Activated CD8-positive, alpha-beta memory T cell treated with anti-CD3 and anti-CD28 coated beads for 48 hours (primary cell): ENCODE results near the gene KRT38.
"Not testable (repeated sequence)": the region's sequence is repeated elsewhere in the genome, so short reads cannot be mapped to it uniquely, and the experiment has no call there.

Source experiments
- DNase-seq, 3 experiments: peaks; one replicate each; pipeline ENCODE4 v3.0.0-alpha.2; 2020; ENCODE audit warnings: low read depth in 2 of 3, low spot score in 2 of 3

Gene KRT38

DNA sequence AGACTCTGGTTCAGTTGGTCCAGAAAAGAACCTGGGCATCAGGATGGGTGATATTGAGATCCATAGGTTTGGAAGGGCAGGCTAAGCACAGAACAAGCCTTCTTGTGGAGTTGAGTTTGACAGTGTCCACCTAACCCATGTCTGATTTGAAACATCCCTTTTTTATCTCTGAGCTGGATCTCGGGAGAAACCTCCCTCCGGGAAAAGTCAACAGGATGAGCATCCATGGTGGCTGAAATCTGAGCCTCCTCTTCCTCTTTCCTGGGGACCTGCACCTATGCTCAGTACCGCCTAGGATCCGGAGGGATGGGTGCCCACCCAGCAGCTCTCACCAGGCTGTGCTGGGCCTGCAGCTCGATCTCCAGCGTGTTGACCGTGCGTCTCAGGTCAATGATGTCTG lies 23.0 kb upstream of the KRT38 start:
- DNase-seq: no peak

DNA sequence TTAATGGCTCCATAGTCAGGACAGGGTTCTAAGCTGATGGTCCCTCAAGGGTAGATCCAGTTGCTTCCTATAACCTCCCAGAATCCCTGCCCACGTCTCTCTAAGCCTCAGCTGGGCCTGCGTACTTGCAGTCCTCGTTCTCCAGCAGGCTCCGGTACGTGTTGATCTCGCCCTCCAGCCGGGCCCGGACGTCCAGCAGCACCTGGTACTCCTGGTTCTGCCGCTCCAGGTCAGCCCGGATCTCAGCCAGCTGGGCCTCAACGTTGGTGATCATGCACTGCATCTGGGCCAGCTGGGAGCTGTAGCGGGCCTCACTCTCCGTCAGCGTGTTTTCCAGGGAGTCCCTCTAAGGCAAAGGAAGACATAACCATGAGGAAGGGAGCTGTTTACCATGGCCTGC lies 21.9 kb upstream of the KRT38 start:
- no peak for DNase-seq

DNA sequence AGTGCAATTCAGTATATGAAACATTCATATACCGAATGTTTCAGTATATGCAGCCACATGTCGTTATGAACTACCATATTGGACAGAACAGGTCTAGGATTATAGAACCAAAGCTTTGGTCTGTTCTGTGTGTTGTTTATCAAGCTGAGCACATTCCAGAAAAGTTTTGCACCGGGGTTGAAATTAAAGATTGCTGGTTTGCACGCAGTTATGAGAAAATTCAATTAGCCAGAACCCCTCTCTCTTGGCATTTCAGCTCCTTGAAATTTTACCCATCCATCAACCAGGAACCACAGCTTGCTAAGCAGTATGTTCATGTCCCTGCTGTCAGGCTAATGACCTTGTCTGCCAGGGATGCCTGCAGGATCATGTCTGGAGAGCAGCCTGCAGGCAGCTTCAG lies 16.9 kb upstream of the KRT38 start:
- no peak for DNase-seq

DNA sequence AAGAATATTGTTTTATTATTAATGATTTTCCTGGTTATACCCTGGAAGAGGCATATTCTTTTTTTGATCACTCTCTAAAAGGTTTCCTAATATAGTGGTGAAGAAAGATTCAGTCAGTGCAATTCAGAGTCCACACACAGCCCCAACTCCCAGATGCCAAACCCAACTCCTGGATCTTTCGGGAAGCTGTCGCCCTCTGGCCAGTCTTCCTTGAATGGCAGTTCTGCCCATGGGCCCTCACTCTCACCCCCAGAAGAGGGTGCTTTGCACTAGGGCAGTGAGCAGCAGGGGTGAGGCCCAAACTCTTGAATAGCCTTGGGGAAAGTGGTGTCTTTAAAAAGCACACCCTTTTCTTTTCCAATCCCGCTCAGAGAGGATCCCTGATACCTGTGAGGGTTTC lies 15.4 kb upstream of the KRT38 start:
- no peak for DNase-seq

DNA sequence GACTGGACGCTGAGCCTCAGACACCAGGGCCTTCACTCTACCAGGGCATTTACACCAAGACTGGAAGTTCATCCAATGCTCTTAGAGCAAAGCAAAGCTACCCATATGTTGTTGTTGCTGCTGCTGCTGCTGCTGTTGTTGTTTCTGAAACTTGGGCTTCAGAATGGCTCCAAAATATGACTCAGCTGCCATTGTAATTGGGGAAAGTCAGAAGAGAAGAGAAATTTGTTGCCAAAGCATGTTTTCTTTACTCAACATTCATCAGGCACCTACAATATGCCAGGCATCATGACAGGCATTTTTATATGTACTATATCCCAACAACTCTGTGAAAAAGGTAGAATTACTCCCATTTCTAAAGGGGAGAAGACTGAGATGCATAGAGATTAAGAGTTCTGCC lies 14.5 kb upstream of the KRT38 start:
- DNase-seq: no peak

DNA sequence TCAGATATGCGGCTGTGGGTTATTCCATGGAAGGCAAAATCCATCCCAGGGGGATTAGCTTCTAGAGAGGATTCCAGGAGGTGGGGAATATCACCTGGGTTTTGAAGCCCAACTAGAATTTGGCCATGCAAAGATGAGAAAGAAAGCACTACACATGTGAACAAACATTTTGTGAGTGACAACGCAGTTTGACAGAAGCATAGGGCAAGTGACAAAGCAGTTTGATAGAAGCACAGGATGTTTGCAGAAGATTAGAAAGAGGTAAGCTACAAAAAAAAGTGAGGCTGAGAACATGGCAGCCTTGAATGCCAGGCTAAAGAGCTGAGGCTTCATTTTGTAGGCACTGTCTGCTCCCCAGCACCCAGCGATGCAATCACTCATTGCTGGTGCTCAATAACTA lies 12.3 kb upstream of the KRT38 start:
- no peak for DNase-seq

DNA sequence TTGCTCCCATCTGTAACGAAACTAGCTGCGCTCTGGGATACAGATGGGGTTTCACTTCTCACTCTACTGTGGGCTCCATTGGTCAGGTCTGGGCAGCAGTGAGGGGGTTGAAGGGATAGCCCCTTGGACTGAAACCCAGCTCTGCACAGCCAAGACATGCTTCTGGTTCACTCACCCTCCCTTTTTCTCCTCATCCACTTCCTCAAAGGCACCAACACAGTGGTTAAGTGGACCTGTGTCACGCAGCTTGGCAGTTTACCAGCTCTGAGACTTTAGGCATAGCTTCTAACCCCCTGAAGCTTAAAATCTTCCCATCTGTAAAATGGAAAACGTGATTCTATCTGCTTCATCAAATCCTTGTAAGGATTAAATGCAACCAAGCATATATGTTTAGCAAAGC lies 11.5 kb upstream of the KRT38 start:
- no peak for DNase-seq

DNA sequence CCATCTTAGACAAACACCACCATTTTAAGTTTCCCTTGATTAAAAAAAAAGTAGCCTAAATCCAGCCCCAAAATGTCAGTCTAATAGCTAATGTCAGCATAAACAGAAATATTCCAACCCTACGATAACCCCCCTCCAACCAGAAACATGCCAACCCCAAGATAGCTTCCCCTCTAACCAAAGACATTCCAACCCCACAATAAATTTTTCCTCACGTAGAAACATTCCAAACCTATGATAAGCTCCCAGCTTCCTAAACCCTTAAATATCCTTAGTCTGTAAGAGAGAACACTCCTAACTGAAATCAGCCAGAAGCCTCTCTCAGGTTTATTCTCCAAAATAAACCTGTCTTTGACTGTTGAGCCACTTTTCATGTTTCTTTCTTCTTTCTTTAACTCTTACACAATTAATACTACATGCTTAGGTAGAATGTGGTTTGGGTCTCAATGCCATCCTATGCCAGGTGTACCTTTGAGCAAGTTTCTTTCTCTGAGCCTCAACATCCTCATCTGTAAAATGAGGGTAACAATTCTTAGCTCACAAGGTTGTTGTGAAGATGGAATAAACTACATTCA lies 10.5 kb upstream of the KRT38 start:
- DNase-seq: no peak

DNA sequence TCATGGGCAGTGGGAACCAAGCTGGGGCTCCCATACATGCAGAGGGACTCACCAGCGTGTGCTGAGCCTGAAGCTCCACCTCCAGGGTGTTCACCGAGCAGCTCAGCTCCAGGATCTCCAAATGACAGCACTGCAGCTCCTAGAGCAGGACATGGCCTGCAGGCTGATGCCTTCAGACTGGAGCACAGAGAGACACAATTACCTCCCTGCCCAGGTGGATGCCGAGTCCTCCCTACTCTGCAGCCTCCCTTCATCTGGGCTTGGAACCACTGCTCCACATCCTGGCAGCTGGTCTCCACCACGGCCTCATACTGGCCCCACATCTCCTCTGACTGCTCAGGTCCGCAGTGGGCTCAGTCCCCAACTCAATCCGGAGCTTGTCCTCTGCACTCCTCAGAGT lies 8.2 kb upstream of the KRT38 start:
- no peak for DNase-seq

DNA sequence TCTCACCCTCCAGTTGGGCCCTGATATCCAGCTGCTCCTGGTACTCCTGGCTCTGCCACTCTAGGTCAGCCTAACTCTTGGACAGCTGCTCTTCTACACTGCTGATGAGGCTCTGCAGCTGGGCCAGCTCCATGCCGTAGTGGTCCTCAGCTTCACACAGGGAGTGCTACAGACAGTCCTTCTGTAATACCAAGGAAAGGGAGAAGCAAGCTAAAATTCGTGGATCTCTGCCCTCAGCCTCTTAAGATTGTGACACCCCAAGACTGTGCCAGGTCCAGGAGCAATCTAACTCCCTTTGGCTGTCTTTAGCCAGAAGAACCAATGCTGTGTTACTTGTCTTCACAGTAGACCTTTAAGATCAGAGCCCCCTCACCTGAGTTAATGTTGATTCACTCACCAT lies 7.7 kb upstream of the KRT38 start:
- no peak for DNase-seq

DNA sequence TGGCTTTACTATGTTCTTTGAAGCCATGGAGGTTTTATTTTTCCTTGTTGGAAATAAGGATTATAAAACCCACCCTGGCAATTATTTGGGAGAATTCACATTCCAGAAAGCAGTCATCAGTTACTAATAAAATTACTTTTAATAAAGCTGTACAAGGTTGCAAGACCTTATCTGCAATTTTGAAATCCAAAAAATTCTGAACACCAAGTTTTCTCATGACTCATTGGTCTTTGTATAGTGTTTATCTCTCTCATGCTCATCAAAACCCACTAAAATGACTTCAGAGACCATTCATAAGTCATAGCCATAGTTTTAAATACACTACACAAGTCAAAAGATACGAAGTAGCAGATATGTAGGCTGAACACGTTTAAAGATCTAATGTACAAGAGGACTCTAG lies 6.0 kb upstream of the KRT38 start:
- no peak for DNase-seq

DNA sequence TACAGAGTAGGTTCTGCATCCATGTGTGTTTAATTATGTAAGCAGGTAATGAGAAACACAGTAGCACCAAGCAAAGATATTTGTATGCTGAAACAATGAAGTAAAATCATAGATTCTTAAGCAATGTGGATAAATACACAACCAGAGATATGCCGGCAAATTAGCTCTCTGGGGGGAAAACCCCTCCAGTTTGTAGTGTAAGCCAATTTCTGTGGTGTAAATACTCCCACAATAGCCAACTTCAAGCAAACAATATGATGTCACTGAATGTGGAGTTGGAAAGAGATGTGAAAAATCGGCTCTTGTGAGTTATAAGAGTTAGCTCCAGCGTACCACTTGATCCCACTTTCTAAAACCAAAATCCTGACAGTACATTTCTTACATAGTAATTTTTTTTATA lies 3.9 kb upstream of the KRT38 start:
- DNase-seq: no peak

DNA sequence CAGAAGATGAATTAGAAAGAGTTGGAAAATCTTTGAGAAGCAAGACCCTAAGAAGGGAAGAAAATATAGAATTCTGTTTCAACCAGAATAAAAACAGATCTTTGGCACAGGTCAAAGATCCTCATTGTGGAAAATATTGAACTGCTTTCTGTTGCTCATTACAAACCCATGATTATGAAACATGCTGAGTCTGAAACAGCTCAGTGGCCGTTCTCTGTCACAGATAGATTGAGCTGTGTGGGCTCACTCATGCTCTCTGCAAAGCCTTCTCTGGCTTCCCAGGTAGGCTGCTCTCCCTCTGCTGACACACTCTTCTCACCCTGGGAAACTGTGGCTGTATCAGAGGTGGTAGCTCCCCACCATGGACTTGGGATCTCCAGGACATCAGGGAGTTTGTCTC lies 3.4 kb upstream of the KRT38 start:
- DNase-seq: no peak

DNA sequence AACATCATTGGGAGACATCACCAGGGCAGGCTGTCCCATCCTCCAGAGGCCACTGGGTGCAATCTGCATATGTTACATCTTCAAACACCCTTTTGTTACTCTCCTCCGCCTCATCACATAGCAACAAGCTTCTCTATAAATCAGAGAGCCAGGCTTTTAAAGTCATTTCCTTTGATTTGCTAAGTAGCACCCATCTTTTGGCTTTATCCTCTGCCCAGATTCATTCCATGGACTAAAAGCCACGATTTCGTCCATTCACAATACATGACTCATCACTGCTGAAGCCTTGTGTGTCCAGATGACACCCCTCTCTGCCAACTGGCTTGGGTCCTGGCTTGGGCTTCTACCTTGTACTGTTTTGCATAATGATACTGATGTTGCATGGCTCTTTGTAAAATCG lies 2.0 kb upstream of the KRT38 start:
- DNase-seq: no peak

DNA sequence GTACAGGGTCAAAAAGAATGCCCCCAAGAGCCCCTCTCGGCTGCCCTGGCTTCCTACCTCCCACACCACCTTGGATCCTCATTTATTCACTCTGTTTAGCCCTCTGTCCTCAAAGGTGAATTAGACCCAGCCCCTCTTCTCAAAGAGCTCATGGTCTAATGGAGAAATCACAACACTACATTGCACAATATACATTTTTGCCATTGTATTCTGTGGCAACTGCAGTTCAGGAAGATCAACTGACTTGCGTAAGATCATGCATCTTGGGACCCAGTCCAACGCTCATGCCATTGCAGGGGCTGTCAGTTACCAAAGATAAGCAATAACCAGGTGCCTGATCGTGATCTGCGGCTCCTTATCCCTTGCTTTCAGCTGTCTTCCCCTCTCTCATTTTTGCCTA lies 1.4 kb downstream of the KRT38 start:
- DNase-seq: no peak

DNA sequence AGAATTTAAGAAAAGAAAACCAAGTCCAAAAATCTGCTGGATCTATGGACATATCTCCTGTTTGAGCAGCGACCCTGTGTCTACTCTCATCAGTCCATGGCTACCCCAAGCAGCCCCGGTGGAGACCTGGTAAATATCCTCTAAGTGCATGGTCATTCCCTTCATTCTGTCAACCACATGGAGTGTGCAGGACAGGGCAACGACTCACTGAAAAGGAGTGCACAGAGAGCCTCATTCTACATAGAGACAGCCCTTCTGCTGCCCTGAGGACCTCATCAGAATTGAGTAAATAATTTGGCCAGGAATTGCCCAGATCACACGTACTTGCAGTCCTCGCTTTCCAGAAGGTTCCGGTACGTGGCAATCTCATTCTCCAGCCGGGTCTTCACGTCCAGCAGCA lies 3.0 kb downstream of the KRT38 start:
- DNase-seq: no peak

DNA sequence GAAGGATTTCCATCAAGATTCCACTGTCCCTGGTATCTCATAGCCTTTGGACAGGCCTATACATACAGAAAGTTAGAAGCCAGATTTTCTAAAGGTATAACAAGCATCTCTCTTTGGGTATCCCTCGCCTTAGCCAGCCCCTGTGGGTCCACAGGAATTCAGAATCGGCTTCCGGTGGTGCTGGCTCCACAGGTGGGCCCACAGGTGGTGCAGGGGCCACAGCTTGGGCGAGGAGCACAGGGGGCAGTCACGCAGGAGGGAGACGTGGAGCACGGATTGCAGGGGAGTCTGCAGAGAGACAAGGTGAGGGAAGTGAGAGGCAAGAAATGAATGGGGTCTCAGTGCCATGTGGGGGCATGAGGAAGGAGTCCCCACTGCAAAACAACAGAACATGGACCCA lies 3.5 kb downstream of the KRT38 start:
- DNase-seq: no peak

DNA sequence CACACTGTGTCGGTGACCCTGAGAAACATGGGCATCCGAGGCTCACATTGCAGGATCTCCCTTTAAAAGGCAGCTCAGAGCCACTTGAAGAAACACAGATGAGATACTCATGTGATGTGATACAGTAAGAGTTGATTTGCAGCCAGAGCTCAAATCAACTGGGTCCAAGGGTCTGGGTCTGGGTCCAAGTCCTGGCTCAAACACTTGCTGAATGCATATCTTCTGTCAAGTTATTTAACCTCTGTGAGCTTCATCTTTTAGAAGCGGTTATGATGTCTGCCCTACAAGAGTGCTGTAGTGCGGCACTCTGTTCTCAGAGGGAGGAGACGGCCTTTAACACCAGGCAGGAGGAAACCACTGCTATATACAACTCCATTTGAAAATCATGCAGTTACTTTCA lies 6.4 kb downstream of the KRT38 start:
- DNase-seq: no peak

DNA sequence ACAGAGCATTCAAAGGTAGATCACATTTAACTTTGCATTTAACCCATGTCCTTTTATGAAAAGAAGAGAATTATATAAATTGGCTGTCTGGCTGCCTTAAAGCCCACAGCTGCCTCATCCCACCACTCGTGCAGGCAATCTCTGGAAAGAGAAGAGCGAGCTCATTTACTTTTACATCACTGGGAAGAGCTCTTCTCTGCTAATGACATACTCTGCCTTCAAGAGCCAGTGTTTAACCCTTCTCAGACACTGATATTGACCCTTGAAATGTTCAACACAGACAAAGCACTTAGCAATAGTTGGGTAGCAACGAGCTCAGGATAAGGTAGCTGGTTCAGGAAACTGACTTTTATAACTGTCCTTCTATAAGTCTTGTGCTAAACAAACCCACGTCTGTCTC lies 6.8 kb downstream of the KRT38 start:
- no peak for DNase-seq

DNA sequence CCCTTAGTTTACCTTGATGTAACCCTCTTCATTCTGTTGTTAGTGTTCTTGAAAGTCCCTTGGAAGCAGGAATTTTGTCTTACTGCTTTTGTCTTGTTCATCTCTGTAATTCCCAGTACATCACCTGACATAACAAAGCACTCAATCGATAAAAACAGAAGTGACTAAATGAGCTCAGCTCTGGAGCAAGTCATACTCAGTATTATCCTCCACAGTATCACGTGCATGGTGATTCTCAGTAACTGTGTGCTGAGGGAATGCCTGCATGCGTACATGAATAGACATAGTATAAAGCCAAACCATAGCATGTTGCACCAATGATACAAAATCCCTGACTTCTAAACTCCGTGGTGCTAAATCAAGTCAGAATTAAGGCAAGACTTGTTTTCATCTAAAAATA lies 7.2 kb downstream of the KRT38 start:
- DNase-seq: no peak

DNA sequence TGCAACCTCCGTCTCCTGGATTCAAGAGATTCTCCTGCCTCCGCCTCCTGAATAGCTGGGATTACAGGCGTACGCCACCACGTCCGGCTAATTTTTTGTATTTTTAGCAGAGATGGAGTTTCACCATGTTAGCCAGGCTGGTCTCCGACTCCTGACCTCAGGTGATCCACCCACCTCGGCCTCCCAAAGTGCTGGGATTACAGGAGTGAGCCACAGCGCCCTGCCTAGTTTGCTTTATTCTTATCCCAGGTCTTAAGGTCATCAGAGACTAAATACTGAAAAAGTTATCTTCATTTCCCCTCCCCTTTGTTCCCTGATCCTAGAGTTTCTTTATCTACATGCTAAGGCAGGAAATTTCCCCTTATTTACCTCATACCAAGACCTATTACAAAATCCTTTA lies 10.4 kb downstream of the KRT38 start:
- DNase-seq: not testable (repeated sequence)

DNA sequence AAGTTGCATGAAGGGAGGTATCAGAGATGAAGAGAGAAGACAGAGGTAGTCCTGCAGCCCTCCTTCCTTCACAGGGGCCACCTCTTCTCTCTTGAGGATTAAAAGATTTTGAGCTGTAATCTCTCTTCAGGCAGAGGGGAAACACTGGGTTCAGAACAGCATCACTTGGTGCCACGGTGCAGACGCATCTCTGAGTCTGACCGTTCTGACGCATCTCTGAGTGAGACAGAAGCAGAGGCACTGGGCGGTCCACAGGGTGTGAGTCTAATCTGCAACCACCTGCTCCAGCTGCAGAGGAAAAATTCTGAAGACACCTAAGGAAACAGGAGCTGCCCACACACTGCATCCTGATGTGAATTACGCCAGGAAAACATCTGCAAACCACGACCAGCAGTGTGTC lies 11.1 kb downstream of the KRT38 start:
- no peak for DNase-seq

DNA sequence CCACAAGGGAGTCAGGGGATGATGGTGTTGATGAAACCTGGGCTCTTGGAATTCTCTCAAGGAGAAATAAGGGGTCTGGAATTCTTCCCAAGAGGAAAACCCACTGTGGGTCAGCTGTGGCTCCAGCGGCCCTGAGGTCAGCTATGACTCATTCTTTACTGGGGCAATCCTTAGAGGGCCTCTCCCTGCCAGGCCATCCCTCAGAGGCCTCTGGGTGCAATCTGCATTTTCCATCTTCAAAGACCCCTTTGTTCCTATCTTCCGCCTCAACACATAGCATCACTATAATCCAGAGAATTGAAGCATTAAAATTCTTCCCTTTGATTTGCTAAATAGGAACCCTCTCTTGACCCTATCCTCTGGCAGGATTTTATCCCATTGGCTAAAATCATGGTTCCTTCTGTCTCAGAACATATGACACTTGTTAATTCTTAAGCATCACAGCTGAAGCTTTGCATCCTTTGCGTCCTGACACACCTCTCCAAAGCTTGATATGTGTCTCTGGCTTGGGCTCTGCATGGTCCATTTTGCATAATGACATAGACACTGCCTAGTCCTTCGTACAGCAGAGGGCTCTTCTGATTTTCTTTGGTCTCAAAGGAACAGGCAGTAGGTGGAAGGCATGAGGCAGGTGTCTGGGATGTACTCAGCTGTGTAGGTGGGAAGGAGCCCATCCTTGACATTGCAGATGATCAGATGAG lies 12.0 kb downstream of the KRT38 start:
- DNase-seq: no peak
